IMR-90 (cell line): ENCODE data around the gene C1orf74. TPM values are rescaled to one million over a fixed set of nuclear protein-coding genes. Genes with fewer than 3 reads are reported as not detected.

ENCODE experiments used
- ATAC-seq: fragments of 200-7000 bp; cut with Tn5 transposase; 2 replicates; pipeline ENCODE4 v1.9.1; 2020; ENCODE audit warnings: low read depth, mild to moderate bottlenecking, moderate library complexity
- BruUV-seq: library from RNA; stranded (reverse); fragments of 400-500 nt; replicated peaks from 2 replicates; lab custom pipeline; 2021; lab: Mats Ljungman, UMichigan
- CTCF ChIA-PET: fragments of 300-600 bp; formaldehyde crosslinking; extraction: SDS; loops from one replicate; lab custom pipeline; 2021; ENCODE audit warnings: antibody characterized with exemption; lab: Yijun Ruan, JAX
- POLR2A ChIA-PET: fragments of 300-600 bp; sonication (Branson Sonifier 250); formaldehyde crosslinking; loops from one replicate; lab custom pipeline; 2022; ENCODE audit warnings: antibody characterized with exemption; ENCODE audit not compliant: unreplicated experiment; lab: Charles Lee
- DNase-seq: peaks from one replicate; pipeline ENCODE4 v3.0.0; 2013
- H2AFZ ChIP-seq: replicated peaks from 2 replicates; pipeline ENCODE3; 2013; ENCODE audit warnings: low read length, mild to moderate bottlenecking; ENCODE audit not compliant: poor library complexity
- H2AK5ac ChIP-seq: 2 replicates; pipeline ENCODE4 v1.6.1; 2013; ENCODE audit warnings: low read depth, low read length, inconsistent platforms
- H2AK9ac ChIP-seq: replicated peaks from 2 replicates; pipeline ENCODE3; 2013; ENCODE audit warnings: mild to moderate bottlenecking, low read depth, low read length, moderate library complexity; ENCODE audit not compliant: poor library complexity
- H2BK120ac ChIP-seq: 2 replicates; pipeline ENCODE4 v1.6.1; 2013; ENCODE audit warnings: low read depth, low read length, inconsistent platforms
- H2BK15ac ChIP-seq: 3 replicates; pipeline ENCODE4 v1.6.1; 2013; ENCODE audit warnings: low read depth, low read length, inconsistent platforms
- H2BK20ac ChIP-seq: 2 replicates; pipeline ENCODE4 v1.6.1; 2013; ENCODE audit warnings: low read depth, mild to moderate bottlenecking, inconsistent platforms, low read length, moderate library complexity
- H2BK5ac ChIP-seq: 2 replicates; pipeline ENCODE4 v1.6.1; 2013; ENCODE audit warnings: mild to moderate bottlenecking, low read depth, low read length, inconsistent platforms; ENCODE audit not compliant: poor library complexity, severe bottlenecking
- H3K14ac ChIP-seq: replicated peaks from 2 replicates; pipeline ENCODE4 v1.6.1; 2013; ENCODE audit warnings: low read depth, low read length, inconsistent platforms
- H3K18ac ChIP-seq: 2 replicates; pipeline ENCODE4 v1.6.1; 2013; ENCODE audit warnings: low read depth, low read length, control low read depth
- H3K23ac ChIP-seq: 2 replicates; pipeline ENCODE4 v1.6.1; 2013; ENCODE audit warnings: low read depth, low read length, inconsistent platforms
- H3K27ac ChIP-seq: 2 replicates; pipeline ENCODE4 v1.5.1; 2013; ENCODE audit warnings: mild to moderate bottlenecking, control low read depth, low read length; ENCODE audit not compliant: insufficient read depth
- H3K27me3 ChIP-seq: 2 replicates; pipeline ENCODE4 v1.6.1; 2013; ENCODE audit warnings: low read length; ENCODE audit not compliant: control insufficient read depth, insufficient read depth
- H3K36me3 ChIP-seq: 2 replicates; pipeline ENCODE4 v1.6.1; 2013; ENCODE audit warnings: low read length, mixed read lengths; ENCODE audit not compliant: control insufficient read depth, insufficient read depth
- H3K4ac ChIP-seq: 2 replicates; pipeline ENCODE4 v1.6.1; 2013; ENCODE audit warnings: low read depth, low read length, inconsistent platforms
- H3K4me1 ChIP-seq: 2 replicates; pipeline ENCODE4 v1.6.1; 2013; ENCODE audit warnings: low read length, mixed read lengths; ENCODE audit not compliant: control insufficient read depth, insufficient read depth
- H3K4me2 ChIP-seq: 2 replicates; pipeline ENCODE4 v1.6.1; 2013; ENCODE audit warnings: low read depth, mild to moderate bottlenecking, control low read depth, low read length, moderate library complexity
- H3K4me3 ChIP-seq: 2 replicates; pipeline ENCODE4 v1.5.1; 2013; ENCODE audit warnings: low read depth, mild to moderate bottlenecking, control low read depth, low read length, moderate library complexity; ENCODE audit not compliant: insufficient read depth
- H3K56ac ChIP-seq: 2 replicates; pipeline ENCODE4 v1.6.1; 2013; ENCODE audit warnings: low read length, inconsistent platforms; ENCODE audit not compliant: insufficient read depth; ENCODE audit errors: extremely low read depth
- H3K79me1 ChIP-seq, 2 experiments: 2 replicates each; pipeline ENCODE4 v1.6.1; 2013; ENCODE audit warnings: low read length in 2 of 2, inconsistent platforms in 1 of 2, low read depth in 1 of 2
- H3K9ac ChIP-seq: 2 replicates; pipeline ENCODE4 v1.6.1; 2013; ENCODE audit warnings: low read depth, low read length, control low read depth
- H3K9me1 ChIP-seq: 2 replicates; pipeline ENCODE4 v1.6.1; 2013; ENCODE audit warnings: low read length, inconsistent platforms; ENCODE audit not compliant: insufficient read depth
- H3K9me3 ChIP-seq: 2 replicates; pipeline ENCODE4 v1.6.1; 2013; ENCODE audit warnings: low read length; ENCODE audit not compliant: control insufficient read depth, insufficient read depth
- H4K20me1 ChIP-seq: 2 replicates; pipeline ENCODE4 v1.6.1; 2013; ENCODE audit warnings: low read length, inconsistent platforms; ENCODE audit not compliant: insufficient read depth
- H4K5ac ChIP-seq: 2 replicates; pipeline ENCODE4 v1.6.1; 2013; ENCODE audit warnings: mild to moderate bottlenecking, low read depth, low read length, control low read depth
- H4K8ac ChIP-seq, 2 experiments: 2 replicates each; pipeline ENCODE4 v1.6.1; 2013; ENCODE audit warnings: low read depth in 2 of 2, low read length in 2 of 2, control low read depth in 1 of 2, inconsistent platforms in 1 of 2
- H4K91ac ChIP-seq: 2 replicates; pipeline ENCODE4 v1.6.1; 2013; ENCODE audit warnings: low read depth, low read length, inconsistent platforms; ENCODE audit not compliant: insufficient read depth
- BHLHE40 ChIP-seq: fragments of 150-350 bp; IDR thresholded peaks from 2 replicates; pipeline ENCODE4 v1.6.1; 2016; ENCODE audit warnings: mild to moderate bottlenecking, low read depth, low read length
- CEBPB ChIP-seq: IDR thresholded peaks from 2 replicates; pipeline ENCODE4 v1.6.1; 2012; ENCODE audit warnings: low read depth, low read length, improper control_type of control experiment
- CHD1 ChIP-seq: IDR thresholded peaks from 2 replicates; pipeline ENCODE4 v1.6.1; 2012; ENCODE audit warnings: low read depth, low read length, improper control_type of control experiment
- CTCF ChIP-seq: conservative IDR thresholded peaks from 2 replicates; pipeline ENCODE4 v1.5.1; 2012; ENCODE audit warnings: mild to moderate bottlenecking, low read depth, low read length, improper control_type of control experiment
- FOS ChIP-seq: fragments of 150-350 bp; IDR thresholded peaks from 2 replicates; pipeline ENCODE4 v1.6.1; 2016; ENCODE audit warnings: low read depth, low read length
- MAFK ChIP-seq: IDR thresholded peaks from 2 replicates; pipeline ENCODE4 v1.6.1; 2012; ENCODE audit warnings: low read depth, low read length, improper control_type of control experiment
- MAZ ChIP-seq: IDR thresholded peaks from 2 replicates; pipeline ENCODE4 v1.6.1; 2012; ENCODE audit warnings: low read depth, mild to moderate bottlenecking, low read length, improper control_type of control experiment, moderate library complexity, borderline replicate concordance
- MXI1 ChIP-seq: IDR thresholded peaks from 2 replicates; pipeline ENCODE4 v1.6.1; 2012; ENCODE audit warnings: low read depth, mild to moderate bottlenecking, low read length, moderate library complexity, borderline replicate concordance
- NFE2L2 ChIP-seq: fragments of 150-350 bp; IDR thresholded peaks from 2 replicates; pipeline ENCODE4 v1.6.1; 2016; ENCODE audit warnings: low read depth, mild to moderate bottlenecking, low read length
- POLR2A ChIP-seq: IDR thresholded peaks from 2 replicates; pipeline ENCODE4 v1.6.1; 2012; ENCODE audit warnings: mild to moderate bottlenecking, low read depth, low read length
- RAD21 ChIP-seq: IDR thresholded peaks from 2 replicates; pipeline ENCODE4 v1.6.1; 2012; ENCODE audit warnings: low read length, improper control_type of control experiment
- RCOR1 ChIP-seq: IDR thresholded peaks from 2 replicates; pipeline ENCODE4 v1.6.1; 2012; ENCODE audit warnings: mild to moderate bottlenecking, low read length, improper control_type of control experiment; ENCODE audit not compliant: insufficient replicate concordance
- RFX5 ChIP-seq: IDR thresholded peaks from 2 replicates; pipeline ENCODE4 v1.8.0; 2012; ENCODE audit warnings: low read depth, mild to moderate bottlenecking, low read length, moderate library complexity
- SMC3 ChIP-seq: fragments of 150-350 bp; IDR thresholded peaks from 2 replicates; pipeline ENCODE4 v1.6.1; 2016; ENCODE audit warnings: low read depth, mild to moderate bottlenecking, antibody characterized with exemption, low read length, moderate library complexity
- WGBS, 2 experiments: methylation state at CpG; one replicate each; pipeline versions ENCODE4 v1.1.5 to v1.1.7; 2013; ENCODE audit warnings: missing lambda C conversion rate in 2 of 2; ENCODE audit not compliant: insufficient read length in 1 of 2; ENCODE audit errors: extremely low coverage in 2 of 2; 5-methylcytosine and 5-hydroxymethylcytosine counted together
- dilution Hi-C: fragments of 300-500 bp; cut with HindIII; formaldehyde crosslinking; loops from one replicate; pipeline ENCODE4 v1.14.3; 2018; ENCODE audit warnings: low sequenced_read_pairs; ENCODE audit not compliant: unreplicated experiment
- in situ Hi-C: fragments of 300-500 bp; cut with MboI; formaldehyde crosslinking; loops from 3 replicates; pipeline ENCODE4 v1.14.3; 2019; ENCODE audit warnings: low sequenced_read_pairs, inconsistent platforms, mixed read lengths
- intact Hi-C: fragments of 100-400 bp; cut with micrococcal nuclease; formaldehyde crosslinking; loops from 2 replicates; pipeline ENCODE4 v1.10.0; 2022
- polyA plus RNA-seq, 3 experiments: library from polyadenylated mRNA; depleted of rRNA; stranded (reverse); fragments of >200 nt; gene quantifications; 2 replicates each; pipeline ENCODE4 v1.2.3, GENCODE V29; 2012; ENCODE audit warnings: low replicate concordance in 1 of 3
- total RNA-seq: library from RNA; depleted of rRNA; stranded (reverse); fragments of >200 nt; gene quantifications from 2 replicates; pipeline ENCODE4 v1.2.3, GENCODE V29; 2012
- TF ChIP-seq, protein P1 (sequence below): fragments of 150-350 bp; IDR thresholded peaks from 2 replicates; pipeline ENCODE4 v1.6.1; 2016; ENCODE audit warnings: low read depth, mild to moderate bottlenecking, low read length, moderate library complexity, borderline replicate concordance
- TF ChIP-seq, protein P2 (sequence below): fragments of 150-350 bp; IDR thresholded peaks from 2 replicates; pipeline ENCODE4 v1.6.1; 2017; ENCODE audit warnings: mild to moderate bottlenecking, antibody characterized with exemption, low read length, low read depth

The C1orf74 gene
- total and polyA plus RNA-seq, 2 of the 4 experiments (the other 2 are of a cell fraction) = 1.1 to 4.3 TPM

GRCh38 chr1:209759829-209760359, 24.5 kb downstream of the C1orf74 start:
- no peak overlapping the region for H3K23ac ChIP-seq
- peaks cover 9% of the 10 kb centered on the region; the same call in 1 of the 2 replicates for H3K27me3 ChIP-seq
- H3K9ac ChIP-seq = no peak overlapping the region
- H4K20me1 ChIP-seq = no peaks in the 10 kb centered on the region
- ATAC-seq (no peak), DNase-seq (no peak)
- WGBS, 2 experiments = 92% methylated on average over 9 of the region's 12 CpGs; no CpG with 5 or more reads in 1 of the 2 experiments
- H3K18ac ChIP-seq = no peak overlapping the region
- no peak for TF ChIP-seq MAFK
- TF ChIP-seq, protein P1, sequence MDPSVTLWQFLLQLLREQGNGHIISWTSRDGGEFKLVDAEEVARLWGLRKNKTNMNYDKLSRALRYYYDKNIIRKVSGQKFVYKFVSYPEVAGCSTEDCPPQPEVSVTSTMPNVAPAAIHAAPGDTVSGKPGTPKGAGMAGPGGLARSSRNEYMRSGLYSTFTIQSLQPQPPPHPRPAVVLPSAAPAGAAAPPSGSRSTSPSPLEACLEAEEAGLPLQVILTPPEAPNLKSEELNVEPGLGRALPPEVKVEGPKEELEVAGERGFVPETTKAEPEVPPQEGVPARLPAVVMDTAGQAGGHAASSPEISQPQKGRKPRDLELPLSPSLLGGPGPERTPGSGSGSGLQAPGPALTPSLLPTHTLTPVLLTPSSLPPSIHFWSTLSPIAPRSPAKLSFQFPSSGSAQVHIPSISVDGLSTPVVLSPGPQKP = no peak
- TF ChIP-seq FOS = no peak
- no peak for TF ChIP-seq CEBPB
- no peak for TF ChIP-seq POLR2A
- TF ChIP-seq RAD21 = no peak
- no peak for TF ChIP-seq NFE2L2
- no peak for TF ChIP-seq RCOR1
- no peak for TF ChIP-seq MAZ
- TF ChIP-seq CTCF = no peak
- TF ChIP-seq SMC3 = no peak
- no peak for TF ChIP-seq CHD1
- TF ChIP-seq MXI1 = no peak
- TF ChIP-seq BHLHE40 = no peak
- TF ChIP-seq, protein P2, sequence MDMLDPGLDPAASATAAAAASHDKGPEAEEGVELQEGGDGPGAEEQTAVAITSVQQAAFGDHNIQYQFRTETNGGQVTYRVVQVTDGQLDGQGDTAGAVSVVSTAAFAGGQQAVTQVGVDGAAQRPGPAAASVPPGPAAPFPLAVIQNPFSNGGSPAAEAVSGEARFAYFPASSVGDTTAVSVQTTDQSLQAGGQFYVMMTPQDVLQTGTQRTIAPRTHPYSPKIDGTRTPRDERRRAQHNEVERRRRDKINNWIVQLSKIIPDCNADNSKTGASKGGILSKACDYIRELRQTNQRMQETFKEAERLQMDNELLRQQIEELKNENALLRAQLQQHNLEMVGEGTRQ = no peak
- no peak for TF ChIP-seq RFX5
- dilution Hi-C loops (no loop called here), intact Hi-C loops (no loop called here), in situ Hi-C loops (loop anchor here (5.0 kb wide), 1 partner anchor 183 kb away; no protein-coding TSS in a partner anchor)
- H4K91ac ChIP-seq = no peak overlapping the region
- no peak overlapping the region for H4K8ac ChIP-seq
- H2AK9ac ChIP-seq = no peak overlapping the region
- H3K9me1 ChIP-seq = no peaks in the 10 kb centered on the region
- ChIA-PET CTCF (no interaction called here), POLR2A (no interaction called here)
- no peak overlapping the region for H2BK5ac ChIP-seq
- no peak overlapping the region for H3K4ac ChIP-seq
- no peak overlapping the region for H3K14ac ChIP-seq
- BruUV-seq = no TSS peak
- H3K4me2 ChIP-seq = no peak overlapping the region
- H3K4me1 ChIP-seq = no peaks in the 10 kb centered on the region
- no peak overlapping the region for H2AFZ ChIP-seq
- no peak overlapping the region for H3K56ac ChIP-seq
- H4K5ac ChIP-seq = no peak overlapping the region
- no peak overlapping the region for H2BK15ac ChIP-seq
- H3K27ac ChIP-seq = no peak overlapping the region
- no peak overlapping the region for H2BK20ac ChIP-seq
- no peaks in the 10 kb centered on the region for H3K36me3 ChIP-seq
- no peak overlapping the region for H2AK5ac ChIP-seq
- H3K4me3 ChIP-seq = no peak overlapping the region
- no peaks in the 10 kb centered on the region for H3K9me3 ChIP-seq
- no peaks in the 10 kb centered on the region for H3K79me1 ChIP-seq
- no peak overlapping the region for H2BK120ac ChIP-seq
